D721Med (cell line): ENCODE results near the gene MDN1.

ENCODE experiments used
- DNase-seq: peaks from one replicate; pipeline ENCODE4 v3.0.0; 2011; ENCODE audit warnings: low spot score; ENCODE audit not compliant: insufficient read length
- FAIRE-seq: peaks from 2 replicates; lab custom pipeline; 2011; peaks lifted over from hg19 to GRCh38; lab: Jason Lieb, UNC
- TF ChIP-seq, protein P1 (sequence below): IDR thresholded peaks from 2 replicates; pipeline ENCODE4 v1.5.1; 2012; ENCODE audit warnings: mild to moderate bottlenecking, control low read depth; ENCODE audit not compliant: insufficient read depth; ENCODE audit errors: missing control alignments

The MDN1 gene, protein sequence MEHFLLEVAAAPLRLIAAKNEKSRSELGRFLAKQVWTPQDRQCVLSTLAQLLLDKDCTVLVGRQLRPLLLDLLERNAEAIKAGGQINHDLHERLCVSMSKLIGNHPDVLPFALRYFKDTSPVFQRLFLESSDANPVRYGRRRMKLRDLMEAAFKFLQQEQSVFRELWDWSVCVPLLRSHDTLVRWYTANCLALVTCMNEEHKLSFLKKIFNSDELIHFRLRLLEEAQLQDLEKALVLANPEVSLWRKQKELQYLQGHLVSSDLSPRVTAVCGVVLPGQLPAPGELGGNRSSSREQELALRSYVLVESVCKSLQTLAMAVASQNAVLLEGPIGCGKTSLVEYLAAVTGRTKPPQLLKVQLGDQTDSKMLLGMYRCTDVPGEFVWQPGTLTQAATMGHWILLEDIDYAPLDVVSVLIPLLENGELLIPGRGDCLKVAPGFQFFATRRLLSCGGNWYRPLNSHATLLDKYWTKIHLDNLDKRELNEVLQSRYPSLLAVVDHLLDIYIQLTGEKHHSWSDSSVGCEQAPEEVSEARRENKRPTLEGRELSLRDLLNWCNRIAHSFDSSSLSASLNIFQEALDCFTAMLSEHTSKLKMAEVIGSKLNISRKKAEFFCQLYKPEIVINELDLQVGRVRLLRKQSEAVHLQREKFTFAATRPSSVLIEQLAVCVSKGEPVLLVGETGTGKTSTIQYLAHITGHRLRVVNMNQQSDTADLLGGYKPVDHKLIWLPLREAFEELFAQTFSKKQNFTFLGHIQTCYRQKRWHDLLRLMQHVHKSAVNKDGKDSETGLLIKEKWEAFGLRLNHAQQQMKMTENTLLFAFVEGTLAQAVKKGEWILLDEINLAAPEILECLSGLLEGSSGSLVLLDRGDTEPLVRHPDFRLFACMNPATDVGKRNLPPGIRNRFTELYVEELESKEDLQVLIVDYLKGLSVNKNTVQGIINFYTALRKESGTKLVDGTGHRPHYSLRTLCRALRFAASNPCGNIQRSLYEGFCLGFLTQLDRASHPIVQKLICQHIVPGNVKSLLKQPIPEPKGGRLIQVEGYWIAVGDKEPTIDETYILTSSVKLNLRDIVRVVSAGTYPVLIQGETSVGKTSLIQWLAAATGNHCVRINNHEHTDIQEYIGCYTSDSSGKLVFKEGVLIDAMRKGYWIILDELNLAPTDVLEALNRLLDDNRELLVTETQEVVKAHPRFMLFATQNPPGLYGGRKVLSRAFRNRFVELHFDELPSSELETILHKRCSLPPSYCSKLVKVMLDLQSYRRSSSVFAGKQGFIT (N-terminal part only)

GRCh38 chr6:89819336-89820130, at the start of gene MDN1:
Gene MDN1, minus strand, starts transcription at chr6:89819794. Its CDS starts 187 bp downstream, at chr6:89819607.
- FAIRE-seq (peak; percentile 11), DNase-seq (peak; percentile 74)
- TF ChIP-seq, protein P1, sequence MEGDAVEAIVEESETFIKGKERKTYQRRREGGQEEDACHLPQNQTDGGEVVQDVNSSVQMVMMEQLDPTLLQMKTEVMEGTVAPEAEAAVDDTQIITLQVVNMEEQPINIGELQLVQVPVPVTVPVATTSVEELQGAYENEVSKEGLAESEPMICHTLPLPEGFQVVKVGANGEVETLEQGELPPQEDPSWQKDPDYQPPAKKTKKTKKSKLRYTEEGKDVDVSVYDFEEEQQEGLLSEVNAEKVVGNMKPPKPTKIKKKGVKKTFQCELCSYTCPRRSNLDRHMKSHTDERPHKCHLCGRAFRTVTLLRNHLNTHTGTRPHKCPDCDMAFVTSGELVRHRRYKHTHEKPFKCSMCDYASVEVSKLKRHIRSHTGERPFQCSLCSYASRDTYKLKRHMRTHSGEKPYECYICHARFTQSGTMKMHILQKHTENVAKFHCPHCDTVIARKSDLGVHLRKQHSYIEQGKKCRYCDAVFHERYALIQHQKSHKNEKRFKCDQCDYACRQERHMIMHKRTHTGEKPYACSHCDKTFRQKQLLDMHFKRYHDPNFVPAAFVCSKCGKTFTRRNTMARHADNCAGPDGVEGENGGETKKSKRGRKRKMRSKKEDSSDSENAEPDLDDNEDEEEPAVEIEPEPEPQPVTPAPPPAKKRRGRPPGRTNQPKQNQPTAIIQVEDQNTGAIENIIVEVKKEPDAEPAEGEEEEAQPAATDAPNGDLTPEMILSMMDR = no peak

- FAIRE-seq = no peak
- no peak for DNase-seq
- TF ChIP-seq, protein P1 = no peak
Observed at GRCh38 chr6:89866024-89866678, 46.6 kb upstream of the MDN1 start.

GRCh38 chr6:89862698-89863097, 43.1 kb upstream of the MDN1 start:
- FAIRE-seq = no peak
- no peak for DNase-seq
- TF ChIP-seq, protein P1 = no peak

- TF ChIP-seq, protein P1 = no peak
- DNase-seq = no peak
- no peak for FAIRE-seq
Observed at GRCh38 chr6:89862273-89862672, 42.7 kb upstream of the MDN1 start.

DNA sequence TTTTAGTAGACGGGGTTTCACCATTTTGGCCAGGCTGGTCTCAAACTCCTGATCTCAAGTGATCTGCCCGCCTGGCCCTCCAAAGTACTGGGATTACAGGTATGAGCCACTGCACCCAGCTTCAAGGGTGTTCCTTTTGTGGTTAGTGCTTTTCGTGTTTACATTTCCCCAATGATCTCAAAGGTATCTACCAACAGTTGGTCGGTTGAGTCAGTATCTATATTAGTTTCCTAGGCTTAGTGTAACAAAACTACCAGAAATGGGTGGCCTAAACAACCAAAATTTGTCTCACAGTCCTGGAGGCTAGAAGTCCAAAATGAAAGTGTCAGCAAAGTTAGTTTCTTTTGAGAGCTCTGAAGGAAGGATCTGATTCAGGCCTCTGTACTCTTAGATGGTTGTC, 40.1 kb upstream of the MDN1 start:
- DNase-seq (no peak), FAIRE-seq (no peak)
- TF ChIP-seq, protein P1 = no peak

- FAIRE-seq (no peak), DNase-seq (no peak)
- TF ChIP-seq, protein P1 = no peak
Observed at GRCh38 chr6:89858041-89858440, 38.4 kb upstream of the MDN1 start.
